Activated CD8-positive, alpha-beta memory T cell treated with anti-CD3 and anti-CD28 coated beads, Interleukin-2, amount 50 U/mL, for 24 hours (primary cell): ENCODE measurements around the gene CLEC16A.

Experiments
- DNase-seq: peaks from one replicate; pipeline ENCODE4 v3.0.0-alpha.2; 2020; ENCODE audit errors: extremely low read depth

CLEC16A gene

DNA sequence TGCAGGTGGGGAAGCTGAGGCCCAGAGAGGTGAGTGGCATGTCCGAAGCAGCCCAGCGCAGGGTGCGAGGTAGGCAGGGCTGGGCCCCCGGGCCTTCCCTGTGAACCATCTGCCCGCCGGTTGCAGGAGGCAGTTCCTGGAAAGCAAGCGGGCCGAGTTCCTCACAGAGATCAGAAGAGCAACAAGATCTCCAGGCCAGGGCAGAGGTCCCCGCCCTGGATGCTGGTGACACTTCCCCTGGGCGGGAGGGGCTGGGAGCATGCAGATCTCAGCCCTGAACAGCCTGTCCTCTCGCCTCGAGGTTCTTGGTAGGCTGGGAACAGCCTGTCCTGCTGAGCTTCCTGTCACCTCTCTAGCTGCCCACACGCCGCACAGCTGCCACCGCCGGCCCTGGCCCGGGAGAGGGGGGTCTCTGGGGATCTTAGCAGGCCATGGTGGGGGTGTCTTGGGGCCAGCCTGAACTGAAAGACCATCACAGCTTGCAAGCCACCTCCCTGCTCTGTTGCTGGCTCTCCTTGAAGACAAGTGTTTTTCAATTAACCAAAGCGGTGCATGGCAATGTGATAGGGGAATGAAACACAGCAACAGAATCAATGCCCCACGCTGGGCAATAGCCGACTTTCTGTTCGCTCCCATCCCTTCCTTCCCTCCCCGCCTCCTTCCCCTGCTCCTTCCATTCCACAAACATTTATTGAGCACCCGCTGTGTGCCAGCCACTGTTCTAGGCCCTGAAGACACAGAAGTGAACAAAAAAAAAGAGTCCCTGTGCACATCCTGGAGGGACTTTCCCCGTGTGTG is 279.9 kb downstream of the CLEC16A start:
- DNase-seq: peak; percentile 29

DNA sequence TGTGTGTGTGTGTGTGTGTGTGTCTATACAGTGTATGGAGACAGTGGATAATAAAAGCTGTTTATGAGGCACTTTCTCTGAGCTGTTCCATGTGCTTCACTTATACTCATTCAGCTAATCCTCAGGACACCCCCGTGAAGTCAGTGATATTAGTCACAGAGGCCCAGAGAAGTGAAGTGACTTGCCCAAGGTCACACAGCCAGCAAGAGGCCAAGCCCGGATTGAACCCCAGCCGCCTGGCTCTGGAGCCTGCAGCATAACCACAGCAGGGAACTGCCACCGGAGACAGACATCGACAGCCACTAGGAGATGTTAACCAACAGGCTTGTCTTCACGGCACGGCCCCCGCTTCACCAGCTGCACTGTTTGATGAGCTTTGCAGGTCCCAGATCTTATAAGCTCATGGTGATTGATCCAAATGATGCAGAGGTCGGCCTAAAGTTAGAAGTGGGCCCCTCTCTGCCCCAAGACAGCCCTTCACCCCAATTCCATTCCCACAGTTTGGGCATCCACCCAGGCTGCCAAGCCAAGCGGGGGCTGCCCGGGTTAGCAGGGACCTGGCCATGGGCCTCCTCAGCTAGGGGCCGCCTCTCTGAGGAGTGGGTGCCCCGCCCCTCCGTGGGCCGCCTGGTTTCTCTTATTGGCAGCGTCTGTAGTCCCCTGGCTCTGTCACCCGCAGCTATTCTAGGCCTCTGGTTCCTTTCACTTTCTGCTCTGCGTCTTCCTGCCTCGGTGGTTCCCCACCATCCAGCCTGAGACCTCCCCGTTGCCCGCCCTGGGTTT is 280.7 kb downstream of the CLEC16A start:
- DNase-seq: peak; percentile 77

DNA sequence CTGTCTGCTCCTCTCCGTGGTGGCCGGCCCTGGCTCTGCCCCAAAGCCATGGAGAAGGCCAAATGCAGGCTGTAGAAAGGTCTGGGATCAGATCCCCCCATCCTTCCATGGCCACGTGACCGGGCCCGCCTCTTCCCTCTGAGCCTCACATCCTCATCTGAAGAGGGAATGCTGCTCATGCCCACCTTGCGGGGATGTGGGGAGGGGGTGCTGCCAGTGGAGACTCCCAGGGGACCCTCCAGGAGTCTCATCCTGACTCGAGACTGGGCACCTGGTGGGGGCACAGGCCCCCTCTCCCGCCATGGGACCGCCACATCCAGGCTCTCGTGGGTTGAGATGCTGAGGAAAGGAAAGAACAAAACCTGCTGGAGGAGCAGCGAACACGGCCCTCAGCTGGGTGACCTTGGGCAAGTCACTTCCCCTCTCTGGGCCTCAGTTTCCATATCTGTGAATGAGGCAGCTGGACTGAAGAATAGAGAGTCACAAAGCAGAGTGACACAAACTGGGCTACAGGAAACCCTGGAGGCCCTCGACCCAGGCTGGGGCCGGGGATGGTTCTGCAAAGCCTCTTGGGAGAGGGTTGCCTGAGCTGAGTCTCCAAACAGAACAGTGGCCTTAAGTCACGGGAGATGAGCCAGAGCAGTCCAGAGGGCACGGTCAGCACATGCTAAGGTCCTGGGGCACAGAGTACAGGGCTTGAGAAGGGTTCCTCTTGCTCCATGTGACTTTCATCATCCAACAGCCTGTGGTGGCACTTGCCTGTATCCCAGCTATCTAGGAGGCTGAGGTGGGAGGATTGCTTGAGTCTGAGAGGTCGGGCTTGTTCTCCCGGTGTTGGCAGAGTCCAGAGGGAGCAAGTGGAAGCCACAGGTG is 281.5 kb downstream of the CLEC16A start:
- DNase-seq: no peak

DNA sequence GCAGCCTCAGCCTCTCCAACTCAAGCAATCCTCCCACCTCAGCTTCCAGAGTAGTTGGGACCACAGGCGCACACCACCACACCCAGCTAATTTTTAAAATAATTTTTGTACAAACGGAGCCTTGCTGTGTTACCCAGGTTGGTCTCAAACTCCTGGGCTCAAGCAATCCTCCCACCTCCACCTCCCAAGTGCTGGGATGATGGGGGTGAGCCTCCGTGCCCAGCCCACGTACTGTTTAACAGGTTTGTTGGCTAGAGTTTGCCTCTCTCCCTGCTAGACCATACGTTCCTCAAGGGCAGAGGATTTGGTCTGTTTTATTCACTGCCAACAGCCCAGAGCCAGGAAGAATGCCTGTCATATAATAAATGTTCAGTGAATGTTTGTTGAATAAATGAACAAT is 285.1 kb downstream of the CLEC16A start:
- DNase-seq: no peak

DNA sequence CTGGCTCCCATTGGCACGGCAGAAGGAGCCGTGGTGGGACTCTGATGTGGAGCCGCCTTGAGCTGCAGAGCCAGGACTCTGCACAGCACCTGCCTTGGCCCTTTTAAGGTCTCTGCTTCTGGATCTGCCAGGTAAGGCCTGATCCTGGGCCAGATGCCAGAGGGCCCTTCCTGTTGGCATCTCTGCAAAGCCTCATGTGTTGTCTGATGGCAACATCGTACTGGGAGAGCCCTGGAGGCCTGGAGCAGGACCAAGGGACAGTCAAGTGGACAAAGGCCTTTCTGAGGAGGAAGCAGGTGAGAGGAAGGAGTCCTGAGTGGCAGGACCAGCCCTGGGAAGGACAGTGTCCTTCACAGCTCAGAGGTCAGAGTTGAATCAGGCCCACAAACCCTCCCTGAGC is 285.5 kb downstream of the CLEC16A start:
- DNase-seq: no peak

DNA sequence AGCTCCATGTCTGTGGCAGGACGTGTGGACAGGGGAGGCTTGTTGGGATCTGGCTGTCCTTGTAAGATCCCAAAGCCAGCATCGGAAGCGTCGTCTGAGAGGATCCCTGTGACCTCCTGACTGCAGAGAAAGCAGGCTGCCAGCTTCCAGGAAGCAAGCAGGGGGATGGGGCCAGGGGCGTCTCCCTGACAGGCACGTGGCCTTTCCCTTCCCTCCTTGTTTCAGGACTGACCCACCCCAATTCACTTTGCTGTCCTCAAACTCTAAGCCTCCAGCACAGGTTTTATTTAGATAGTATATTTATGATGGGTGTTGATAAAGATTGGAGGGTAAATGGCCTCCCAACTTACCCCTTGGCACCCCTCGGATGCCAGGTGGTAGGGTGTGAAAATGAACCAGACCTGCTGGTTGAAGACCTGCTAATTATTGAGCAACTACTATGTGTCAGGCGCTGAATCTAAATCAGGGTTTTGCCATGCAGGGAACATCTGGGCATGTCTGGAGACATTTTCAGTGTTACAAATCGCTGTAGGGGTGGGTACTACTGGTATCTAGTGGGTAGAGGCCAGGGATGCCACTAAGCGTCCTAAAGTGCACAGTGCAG is 287.1 kb downstream of the CLEC16A start:
- no peak for DNase-seq
